HG02938 (cell line): ENCODE measurements around the gene TIGAR.

Experiments
- ATAC-seq: cut with Tn5 transposase; IDR thresholded peaks from one replicate; pipeline ENCODE4 v1.9.1; 2021; ENCODE audit warnings: mild to moderate bottlenecking, moderate library complexity; ENCODE audit not compliant: unreplicated experiment

The TIGAR gene

DNA sequence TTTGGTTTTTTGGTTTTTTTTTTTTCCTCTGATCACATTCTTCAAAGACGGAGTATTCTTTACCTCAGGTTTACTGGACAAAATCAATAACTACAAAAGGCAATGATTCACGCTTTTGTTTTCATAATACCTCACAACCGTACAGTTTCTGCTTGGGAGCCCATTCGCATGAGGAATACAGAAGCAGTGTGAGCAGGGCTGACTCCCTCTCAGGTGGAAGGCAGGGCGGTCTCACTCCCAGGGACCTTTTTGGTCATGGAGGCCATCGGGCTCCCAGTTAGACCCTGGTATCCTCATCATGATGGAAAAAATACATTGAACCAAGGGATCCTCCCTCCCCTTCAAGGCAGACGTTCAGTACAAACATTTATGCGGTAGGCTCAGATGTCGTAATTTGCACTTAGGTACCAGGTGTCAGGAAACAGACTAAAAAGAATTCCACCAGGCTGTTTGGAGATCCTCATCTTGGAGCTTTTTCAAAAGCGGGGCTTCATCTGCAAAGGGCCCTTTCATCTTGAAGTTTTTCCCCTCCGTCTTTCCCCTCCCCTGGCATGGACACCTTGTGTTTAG, 19.0 kb upstream of the TIGAR start:
- ATAC-seq, result no peak

GRCh38 chr12:4302881-4303280, 18.1 kb upstream of the TIGAR start:
- no peak for ATAC-seq

- ATAC-seq, result no peak
Observed at GRCh38 chr12:4303750-4304149, 17.3 kb upstream of the TIGAR start.

DNA sequence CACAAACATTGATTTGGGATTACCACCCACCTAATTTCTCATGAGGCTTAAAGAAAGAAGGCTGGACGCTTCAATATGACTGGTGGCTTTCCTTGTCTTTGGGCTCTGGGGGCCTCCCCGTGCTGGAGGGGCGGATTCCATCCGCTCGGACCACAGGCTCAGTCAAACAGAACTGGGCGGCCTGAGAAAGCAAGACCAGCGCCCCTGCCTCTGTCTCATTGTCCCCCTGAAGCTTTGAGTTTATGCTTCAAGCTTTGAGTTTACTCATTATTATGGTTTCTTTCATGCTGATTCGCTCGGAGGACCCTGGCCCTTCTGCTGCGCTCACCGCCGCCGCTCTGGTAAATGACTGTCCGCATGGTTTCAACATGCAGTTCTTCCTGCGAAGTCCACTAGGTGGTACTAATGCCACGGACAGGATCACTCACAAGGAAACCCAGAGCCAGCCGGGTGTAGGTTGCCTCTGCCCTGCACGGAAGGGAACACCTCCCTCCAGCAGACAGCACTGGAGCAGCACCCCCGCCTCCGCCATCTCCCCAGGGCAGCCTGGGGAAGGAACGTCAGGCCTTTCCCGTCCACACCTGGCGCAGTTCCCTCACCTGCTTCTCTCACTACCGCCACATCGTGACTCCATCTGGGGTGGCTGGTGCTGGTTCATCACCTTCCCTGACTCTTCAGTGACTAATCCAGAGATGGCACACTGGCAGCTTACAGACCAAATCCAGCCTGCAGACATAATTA, 13.2 kb upstream of the TIGAR start:
- ATAC-seq, result no peak

- no peak for ATAC-seq
Observed at GRCh38 chr12:4308334-4308950, 12.6 kb upstream of the TIGAR start.

DNA sequence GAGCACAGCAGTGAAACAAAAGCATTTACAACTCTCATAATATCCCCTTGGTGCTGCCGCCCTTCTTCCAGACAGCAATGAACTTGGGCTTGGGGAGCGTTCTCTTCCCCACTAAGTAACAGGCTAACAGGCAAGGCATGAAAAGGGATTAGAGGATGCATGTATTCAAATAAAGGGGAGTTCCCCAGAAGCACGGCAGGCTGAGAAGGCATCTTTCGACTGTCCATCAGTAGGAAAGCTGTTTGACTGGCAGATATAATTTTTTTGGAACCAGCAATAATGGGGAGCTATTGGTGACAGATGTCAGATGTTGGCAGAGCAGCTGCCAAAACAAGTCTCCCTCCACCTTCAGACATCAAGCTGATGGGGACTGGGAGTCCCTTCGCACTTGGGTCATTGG, 9.2 kb upstream of the TIGAR start:
- no peak for ATAC-seq

- ATAC-seq, result no peak
Observed at GRCh38 chr12:4312251-4312650, 8.8 kb upstream of the TIGAR start.

DNA sequence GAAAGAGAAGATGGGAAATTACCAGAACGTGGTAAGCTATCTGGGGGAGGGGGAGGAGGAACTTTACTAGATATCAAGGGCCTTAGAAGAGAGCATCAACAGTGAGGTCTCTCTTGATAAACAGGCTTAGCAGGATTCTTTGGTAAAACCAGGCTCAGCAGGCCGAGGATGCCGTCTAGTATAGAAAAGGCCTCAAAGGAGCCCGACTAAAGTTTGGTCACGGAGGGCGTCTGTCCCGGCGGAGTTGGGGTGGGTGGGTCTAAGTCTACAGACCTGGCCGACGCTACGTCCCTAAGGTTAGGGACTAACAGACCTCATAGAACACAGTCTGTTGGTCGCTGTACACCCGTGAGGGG, 538 bp upstream of the TIGAR start:
- peak; percentile 43 for ATAC-seq

DNA sequence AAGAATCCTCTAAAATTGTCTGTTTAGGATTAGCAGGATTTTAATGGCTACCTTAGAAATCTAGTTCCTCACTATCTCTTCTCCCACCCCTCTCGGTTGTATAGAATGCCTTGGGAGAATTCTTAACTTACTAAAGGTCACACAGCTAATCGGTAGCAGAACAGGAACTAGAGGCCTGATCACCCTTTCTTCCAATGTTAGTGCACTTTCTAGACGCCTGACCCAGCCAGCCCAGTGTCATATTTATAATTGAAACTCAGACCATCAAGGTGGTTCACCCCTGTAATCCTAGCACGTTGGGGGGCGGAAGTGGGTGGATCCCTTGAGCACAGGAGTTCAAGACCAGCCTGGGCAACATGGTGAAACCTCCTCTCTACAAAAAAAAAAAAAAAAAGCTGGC, 1.7 kb downstream of the TIGAR start:
- no peak for ATAC-seq

GRCh38 chr12:4323396-4323795, 2.4 kb downstream of the TIGAR start:
- no peak for ATAC-seq

GRCh38 chr12:4324366-4324765, 3.4 kb downstream of the TIGAR start:
- no peak for ATAC-seq

- no peak for ATAC-seq
Observed at GRCh38 chr12:4325966-4326365, 5.0 kb downstream of the TIGAR start.

DNA sequence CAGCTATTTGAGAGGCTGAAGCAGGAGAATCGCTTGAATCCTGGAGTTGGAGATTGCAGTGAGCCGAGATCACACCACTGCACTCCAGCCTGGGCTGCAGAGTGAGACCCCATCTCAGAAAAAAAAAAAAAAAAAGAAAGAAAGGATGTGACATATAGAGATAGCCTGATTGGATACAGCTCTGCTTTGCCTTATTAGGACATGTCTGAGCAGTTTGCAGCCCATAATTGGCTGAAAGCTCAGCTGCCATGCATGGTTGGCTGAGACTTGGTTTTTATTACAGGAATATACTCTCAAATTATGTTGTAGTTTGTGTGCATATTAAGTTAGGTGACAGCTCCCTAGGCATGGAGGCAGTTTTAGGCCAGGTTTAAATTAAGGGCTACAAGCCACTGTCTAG, 6.3 kb downstream of the TIGAR start:
- no peak for ATAC-seq

- ATAC-seq, result no peak
Observed at GRCh38 chr12:4330203-4330602, 9.2 kb downstream of the TIGAR start.

GRCh38 chr12:4331221-4331620, 10.2 kb downstream of the TIGAR start:
- no peak for ATAC-seq

DNA sequence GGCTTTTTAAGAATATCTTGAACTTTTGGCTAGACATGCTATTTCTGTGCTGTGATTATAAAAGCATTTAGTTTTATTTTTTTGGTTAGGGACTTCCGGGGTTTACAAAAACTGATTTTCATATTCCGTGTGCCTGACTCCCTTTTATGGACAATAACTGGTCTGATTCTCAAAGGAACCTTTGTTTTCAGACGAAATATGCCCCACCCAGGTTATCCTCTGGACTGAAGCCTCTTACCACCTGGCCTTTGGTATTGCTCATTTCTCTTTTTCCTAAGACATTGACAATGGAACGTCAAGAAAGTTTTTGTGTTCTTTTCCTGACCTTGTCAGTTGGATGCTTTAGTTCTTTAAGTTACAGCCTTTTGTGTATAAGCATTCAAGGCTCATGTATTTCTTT, 10.8 kb downstream of the TIGAR start:
- ATAC-seq, result no peak

- no peak for ATAC-seq
Observed at GRCh38 chr12:4346931-4347330, 25.9 kb downstream of the TIGAR start.

GRCh38 chr12:4353785-4354208, 32.8 kb downstream of the TIGAR start:
- ATAC-seq, result no peak

- no peak for ATAC-seq
Observed at GRCh38 chr12:4355156-4356040, 34.4 kb downstream of the TIGAR start.

DNA sequence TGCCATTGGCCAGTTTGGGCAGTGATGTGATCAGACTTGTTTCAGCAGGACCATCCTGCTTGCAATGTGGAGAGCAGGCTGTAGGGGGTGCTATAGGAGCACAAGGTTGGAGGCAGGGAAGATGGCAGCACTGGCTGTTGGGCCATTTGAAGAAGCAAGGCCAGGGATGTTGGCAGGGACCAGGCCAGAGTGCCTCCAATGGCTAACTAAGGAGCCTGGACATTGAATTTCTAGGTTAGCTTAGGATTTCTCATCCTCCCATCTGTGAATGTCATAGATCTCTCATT, 35.0 kb downstream of the TIGAR start:
- no peak for ATAC-seq

DNA sequence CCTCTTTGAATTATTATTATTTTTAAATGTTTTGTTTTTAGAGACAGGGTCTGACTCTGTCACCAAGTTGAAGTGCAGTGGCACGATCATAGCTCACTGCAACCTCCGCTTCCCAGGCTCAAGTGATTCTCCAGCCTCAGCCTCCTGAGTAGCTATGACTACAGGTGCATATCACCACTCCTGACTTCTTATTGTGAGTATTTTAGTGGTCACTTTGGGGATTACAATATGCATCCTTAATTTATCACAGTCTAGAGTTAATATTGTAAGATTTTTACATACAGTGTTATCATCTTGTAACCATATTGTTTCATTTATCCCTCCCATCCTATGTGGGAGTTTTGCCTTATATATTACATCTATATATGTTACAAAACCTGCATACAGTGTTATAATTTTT, 45.1 kb downstream of the TIGAR start:
- ATAC-seq, result no peak

- ATAC-seq, result no peak
Observed at GRCh38 chr12:4369548-4369947, 48.5 kb downstream of the TIGAR start.
